GM23338 (cell line): ENCODE measurements around the gene SRGAP2B.
"Not testable (repeated sequence)": the region's sequence is repeated elsewhere in the genome, so short reads cannot be mapped to it uniquely, and the experiment has no call there.

Experiments used
- EZH2 ChIP-seq: fragments of 200-600 bp; sonication (generic); IDR thresholded peaks from one replicate; pipeline ENCODE4 v1.8.0; 2017; ENCODE audit warnings: antibody characterized with exemption, mild to moderate bottlenecking, low read depth; ENCODE audit not compliant: unreplicated experiment
- EZH2phosphoT487 ChIP-seq: fragments of 200-600 bp; sonication (generic); IDR thresholded peaks from one replicate; pipeline ENCODE4 v1.8.1; 2018; ENCODE audit warnings: antibody characterized with exemption; ENCODE audit not compliant: unreplicated experiment
- STAT1 ChIP-seq: IDR thresholded peaks from one replicate; pipeline ENCODE4 v1.6.1; 2016; ENCODE audit warnings: antibody characterized with exemption; ENCODE audit not compliant: unreplicated experiment
- TF ChIP-seq, protein P1 (sequence below), 2 experiments: fragments of 200-600 bp in 1 of 2; sonication (generic) in 1 of 2; conservative IDR thresholded peaks; 2 replicates each; pipeline versions ENCODE4 v1.5.1 to v1.6.1; 2016 to 2017; ENCODE audit warnings: antibody characterized with exemption in 2 of 2, low read depth in 2 of 2, mild to moderate bottlenecking in 2 of 2, moderate library complexity in 1 of 2
- TF ChIP-seq, protein P2 (sequence below): IDR thresholded peaks from one replicate; pipeline ENCODE4 v1.6.1; 2018; ENCODE audit warnings: antibody characterized with exemption; ENCODE audit not compliant: unreplicated experiment

DNA sequence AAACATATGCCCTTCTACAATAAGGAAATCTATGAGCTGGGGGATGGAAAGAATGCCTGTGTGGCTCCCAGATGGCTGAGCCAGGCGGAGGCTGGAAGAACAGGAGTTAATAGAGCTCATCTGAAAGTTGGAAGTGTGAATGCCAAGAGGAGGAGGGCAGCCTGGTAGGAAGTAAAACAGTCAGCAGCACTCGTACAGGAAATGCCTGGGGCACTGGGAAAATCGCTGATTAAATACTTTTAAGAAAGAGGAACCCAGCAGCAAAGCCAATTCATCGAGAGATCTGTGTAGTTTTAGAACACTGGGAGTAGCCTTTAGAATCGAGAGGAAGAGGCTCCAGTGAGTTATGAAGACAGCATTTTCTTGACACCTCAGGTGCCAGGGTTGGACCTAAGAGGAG is 171.5 kb downstream of the SRGAP2B start:
- TF ChIP-seq, protein P1, sequence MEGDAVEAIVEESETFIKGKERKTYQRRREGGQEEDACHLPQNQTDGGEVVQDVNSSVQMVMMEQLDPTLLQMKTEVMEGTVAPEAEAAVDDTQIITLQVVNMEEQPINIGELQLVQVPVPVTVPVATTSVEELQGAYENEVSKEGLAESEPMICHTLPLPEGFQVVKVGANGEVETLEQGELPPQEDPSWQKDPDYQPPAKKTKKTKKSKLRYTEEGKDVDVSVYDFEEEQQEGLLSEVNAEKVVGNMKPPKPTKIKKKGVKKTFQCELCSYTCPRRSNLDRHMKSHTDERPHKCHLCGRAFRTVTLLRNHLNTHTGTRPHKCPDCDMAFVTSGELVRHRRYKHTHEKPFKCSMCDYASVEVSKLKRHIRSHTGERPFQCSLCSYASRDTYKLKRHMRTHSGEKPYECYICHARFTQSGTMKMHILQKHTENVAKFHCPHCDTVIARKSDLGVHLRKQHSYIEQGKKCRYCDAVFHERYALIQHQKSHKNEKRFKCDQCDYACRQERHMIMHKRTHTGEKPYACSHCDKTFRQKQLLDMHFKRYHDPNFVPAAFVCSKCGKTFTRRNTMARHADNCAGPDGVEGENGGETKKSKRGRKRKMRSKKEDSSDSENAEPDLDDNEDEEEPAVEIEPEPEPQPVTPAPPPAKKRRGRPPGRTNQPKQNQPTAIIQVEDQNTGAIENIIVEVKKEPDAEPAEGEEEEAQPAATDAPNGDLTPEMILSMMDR (conservative IDR thresholded peaks at IDR 0.05; ENCODE audit: low read depth in 2 of 2) = not testable (repeated sequence)
- TF ChIP-seq, protein P2, sequence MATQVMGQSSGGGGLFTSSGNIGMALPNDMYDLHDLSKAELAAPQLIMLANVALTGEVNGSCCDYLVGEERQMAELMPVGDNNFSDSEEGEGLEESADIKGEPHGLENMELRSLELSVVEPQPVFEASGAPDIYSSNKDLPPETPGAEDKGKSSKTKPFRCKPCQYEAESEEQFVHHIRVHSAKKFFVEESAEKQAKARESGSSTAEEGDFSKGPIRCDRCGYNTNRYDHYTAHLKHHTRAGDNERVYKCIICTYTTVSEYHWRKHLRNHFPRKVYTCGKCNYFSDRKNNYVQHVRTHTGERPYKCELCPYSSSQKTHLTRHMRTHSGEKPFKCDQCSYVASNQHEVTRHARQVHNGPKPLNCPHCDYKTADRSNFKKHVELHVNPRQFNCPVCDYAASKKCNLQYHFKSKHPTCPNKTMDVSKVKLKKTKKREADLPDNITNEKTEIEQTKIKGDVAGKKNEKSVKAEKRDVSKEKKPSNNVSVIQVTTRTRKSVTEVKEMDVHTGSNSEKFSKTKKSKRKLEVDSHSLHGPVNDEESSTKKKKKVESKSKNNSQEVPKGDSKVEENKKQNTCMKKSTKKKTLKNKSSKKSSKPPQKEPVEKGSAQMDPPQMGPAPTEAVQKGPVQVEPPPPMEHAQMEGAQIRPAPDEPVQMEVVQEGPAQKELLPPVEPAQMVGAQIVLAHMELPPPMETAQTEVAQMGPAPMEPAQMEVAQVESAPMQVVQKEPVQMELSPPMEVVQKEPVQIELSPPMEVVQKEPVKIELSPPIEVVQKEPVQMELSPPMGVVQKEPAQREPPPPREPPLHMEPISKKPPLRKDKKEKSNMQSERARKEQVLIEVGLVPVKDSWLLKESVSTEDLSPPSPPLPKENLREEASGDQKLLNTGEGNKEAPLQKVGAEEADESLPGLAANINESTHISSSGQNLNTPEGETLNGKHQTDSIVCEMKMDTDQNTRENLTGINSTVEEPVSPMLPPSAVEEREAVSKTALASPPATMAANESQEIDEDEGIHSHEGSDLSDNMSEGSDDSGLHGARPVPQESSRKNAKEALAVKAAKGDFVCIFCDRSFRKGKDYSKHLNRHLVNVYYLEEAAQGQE = not testable (repeated sequence)
- TF ChIP-seq EZH2, EZH2phosphoT487, STAT1: not testable (repeated sequence)
